Urothelium cell line (cell line): ENCODE results near the gene FAM234A.
"Not testable (repeated sequence)": the region's sequence is repeated elsewhere in the genome, so short reads cannot be mapped to it uniquely, and the experiment has no call there.

Source experiments
- DNase-seq: peaks from one replicate; pipeline ENCODE4 v3.0.0; 2011; ENCODE audit warnings: low spot score, mixed read lengths
- FAIRE-seq: peaks from 2 replicates; lab custom pipeline; 2011; peaks lifted over from hg19 to GRCh38; lab: Jason Lieb, UNC

The FAM234A gene

GRCh38 chr16:234468-235305, at the start of gene FAM234A:
TSS of gene FAM234A (plus strand) at chr16:234821. CDS start at chr16:254414, 19,593 bp downstream.
- FAIRE-seq (no peak), DNase-seq (peak; percentile 95)

GRCh38 chr16:185213-185612, 49.4 kb upstream of the FAM234A start:
- no peak for FAIRE-seq
- DNase-seq: no peak

- DNase-seq (no peak), FAIRE-seq (no peak)
Measured at GRCh38 chr16:185691-186090, 48.9 kb upstream of the FAM234A start.

GRCh38 chr16:187330-187729, 47.3 kb upstream of the FAM234A start:
- no peak for DNase-seq
- FAIRE-seq: no peak

- FAIRE-seq: no peak
- no peak for DNase-seq
Measured at GRCh38 chr16:188674-189073, 45.9 kb upstream of the FAM234A start.

GRCh38 chr16:189604-190186, 44.9 kb upstream of the FAM234A start:
- no peak for DNase-seq
- FAIRE-seq: no peak

- no peak for FAIRE-seq
Measured at GRCh38 chr16:191831-192230, 42.8 kb upstream of the FAM234A start.

GRCh38 chr16:192686-193085, 41.9 kb upstream of the FAM234A start:
- DNase-seq (no peak), FAIRE-seq (no peak)

More at GRCh38 chr16:191831-192230, 42.8 kb upstream of the FAM234A start:
- DNase-seq: no peak

GRCh38 chr16:193441-193840, 41.2 kb upstream of the FAM234A start:
- FAIRE-seq: no peak
- no peak for DNase-seq

- no peak for DNase-seq
- FAIRE-seq: no peak
Measured at GRCh38 chr16:194516-194915, 40.1 kb upstream of the FAM234A start.

GRCh38 chr16:200388-200787, 34.2 kb upstream of the FAM234A start:
- DNase-seq (no peak), FAIRE-seq (no peak)

GRCh38 chr16:203246-203645, 31.4 kb upstream of the FAM234A start:
- FAIRE-seq: no peak
- DNase-seq: no peak

GRCh38 chr16:204046-204445, 30.6 kb upstream of the FAM234A start:
- not testable (repeated sequence) for FAIRE-seq, DNase-seq

GRCh38 chr16:209359-209758, 25.3 kb upstream of the FAM234A start:
- not testable (repeated sequence) for DNase-seq, FAIRE-seq

- DNase-seq, FAIRE-seq: not testable (repeated sequence)
Measured at GRCh38 chr16:211631-212180, 22.9 kb upstream of the FAM234A start.

GRCh38 chr16:212999-213398, 21.6 kb upstream of the FAM234A start:
- FAIRE-seq (no peak), DNase-seq (no peak)

GRCh38 chr16:220021-220420, 14.6 kb upstream of the FAM234A start:
- no peak for DNase-seq
- FAIRE-seq: no peak

- FAIRE-seq (no peak), DNase-seq (peak; percentile 14)
Measured at GRCh38 chr16:228151-228851, 6.3 kb upstream of the FAM234A start.

GRCh38 chr16:228852-229730, 5.5 kb upstream of the FAM234A start, which contains the start of gene LUC7L:
TSS of gene LUC7L (minus strand) at chr16:229449. CDS start at chr16:229339, 110 bp downstream.
- peak; percentile 52 for FAIRE-seq

GRCh38 chr16:229731-230281, 4.8 kb upstream of the FAM234A start:
- DNase-seq (no peak), FAIRE-seq (no peak)

More at GRCh38 chr16:228852-229730, 5.5 kb upstream of the FAM234A start, which contains the start of gene LUC7L:
- peak; percentile 93 for DNase-seq
